OCI-LY1 (cell line): Measurements from ENCODE around the gene UPK3A.

Experiments used
- CTCF ChIP-seq: fragments of 200-600 bp; sonication (generic), shearing (Covaris generic); IDR thresholded peaks from 2 replicates; pipeline ENCODE4 v1.5.1; 2017; ENCODE audit warnings: mild to moderate bottlenecking, antibody characterized with exemption, low read length, moderate library complexity, mixed read lengths
- EZH2 ChIP-seq: fragments of 200-600 bp; sonication (generic), shearing (Covaris generic); IDR thresholded peaks from 2 replicates; pipeline ENCODE4 v1.8.0; 2017; ENCODE audit warnings: borderline replicate concordance, mixed run types, mild to moderate bottlenecking, antibody characterized with exemption, low read length, moderate library complexity, mixed read lengths

- TF ChIP-seq CTCF (no peak), EZH2 (no peak)
Observed at GRCh38 chr22:45294030-45294429, 9.3 kb downstream of the UPK3A start.
